Naive thymus-derived CD8-positive, alpha-beta T cell (primary cell): ENCODE results near the gene AFDN. TPM values are rescaled to one million over a fixed set of nuclear protein-coding genes. Genes with fewer than 3 reads are reported as not detected.
"Not testable (repeated sequence)": the region's sequence is repeated elsewhere in the genome, so short reads cannot be mapped to it uniquely, and the experiment has no call there.

Experiments used
- ATAC-seq, 2 donors: fragments of 150-1000 bp; cut with Tn5 transposase in 1 of 2; sonication (Bioruptor Pico), chemical (Tn5 transposase) in 1 of 2; 1 replicate in 1 of 2; 2 replicates in 1 of 2; pipeline ENCODE4 v1.10.0; 2021; ENCODE audit warnings: mild to moderate bottlenecking in 2 of 2, moderate library complexity in 2 of 2
- POLR2A ChIA-PET: fragments of 350-600 bp; sonication (Branson Sonifier 250); formaldehyde crosslinking; loops from one replicate; lab custom pipeline; 2021; ENCODE audit warnings: antibody characterized with exemption; lab: Charles Lee
- DNase-seq, 10 donors: peaks; one replicate each; pipeline versions ENCODE4 v3.0.0 to v3.0.0-alpha.2; 2020 to 2022
- H3K27ac Mint-ChIP-seq, 10 donors: one replicate each; pipeline ENCODE4 v1.8.0; 2020 to 2022; ENCODE audit warnings: mild to moderate bottlenecking in 10 of 10, mixed read lengths in 10 of 10, moderate library complexity in 4 of 10, inconsistent platforms in 1 of 10
- H3K27me3 Mint-ChIP-seq, 5 donors: one replicate each; pipeline ENCODE4 v1.8.0; 2021 to 2022; ENCODE audit warnings: mixed read lengths in 5 of 5
- H3K36me3 Mint-ChIP-seq, 3 donors: one replicate each; pipeline ENCODE4 v1.8.0; 2020 to 2022; ENCODE audit warnings: mixed read lengths in 3 of 3, mild to moderate bottlenecking in 2 of 3, inconsistent platforms in 1 of 3
- H3K4me1 Mint-ChIP-seq, 4 donors: one replicate each; pipeline ENCODE4 v1.8.0; 2021 to 2022; ENCODE audit warnings: mixed read lengths in 4 of 4
- H3K4me3 Mint-ChIP-seq, 10 donors: one replicate each; pipeline ENCODE4 v1.8.0; 2020 to 2022; ENCODE audit warnings: mild to moderate bottlenecking in 10 of 10, mixed read lengths in 10 of 10, moderate library complexity in 6 of 10, inconsistent platforms in 1 of 10
- H3K9me3 Mint-ChIP-seq, 9 donors: one replicate each; pipeline ENCODE4 v1.8.0; 2020 to 2022; ENCODE audit warnings: mixed read lengths in 9 of 9, mild to moderate bottlenecking in 3 of 9, inconsistent platforms in 1 of 9, moderate library complexity in 1 of 9
- polyA plus RNA-seq, 3 donors: library from polyadenylated mRNA; unstranded; fragments of 300-500 nt; fragmentation: Illumina TruSeq; gene quantifications; one replicate each; pipeline ENCODE4 v1.2.3, GENCODE V29; 2021
- total RNA-seq, 8 experiments: library from RNA in 2 of 8; stranded (reverse) in 2 of 8; gene quantifications; one replicate each; pipeline ENCODE4 v1.2.3 and lab custom pipeline; 2021 to 2026

AFDN gene
- total and polyA plus RNA-seq, 5 experiments from 2014 or later: 0.46 to 9.6 (median 5.3) TPM; not detected in 1

- H3K9me3 Mint-ChIP-seq: no peaks in the 10 kb centered on the region
- DNase-seq: no peak
- no peak for ATAC-seq
- H3K4me1 Mint-ChIP-seq: peaks cover 0 to 4% (median 0%) of the 10 kb centered on the region in 4 donors
- POLR2A ChIA-PET: no interaction called here
- H3K36me3 Mint-ChIP-seq: peaks cover 0 to 11% (median 4%) of the 10 kb centered on the region in 3 donors
- H3K27ac Mint-ChIP-seq: no peak overlapping the region
- peaks cover 0 to 7% (median 0%) of the 10 kb centered on the region in 5 donors for H3K27me3 Mint-ChIP-seq
- no peak overlapping the region for H3K4me3 Mint-ChIP-seq
These were observed 139.2 kb downstream of the AFDN start for GRCh38 chr6:167965592-167966539.

- peaks cover 0 to 11% (median 4%) of the 10 kb centered on the region in 3 donors for H3K36me3 Mint-ChIP-seq
These were observed 139.8 kb downstream of the AFDN start for GRCh38 chr6:167966540-167966905.

GRCh38 chr6:167968091-167968490, 141.4 kb downstream of the AFDN start:
- Mint-ChIP-seq H3K4me3 (no peak overlapping the region), H3K27me3 (peaks cover 0 to 3% (median 0%) of the 10 kb centered on the region in 5 donors), H3K4me1 (peaks cover 0 to 4% (median 0%) of the 10 kb centered on the region in 4 donors), H3K9me3 (no peaks in the 10 kb centered on the region), H3K36me3 (peaks cover 0 to 8% (median 0%) of the 10 kb centered on the region in 3 donors), H3K27ac (no peak overlapping the region)
- ATAC-seq (no peak), DNase-seq (no peak)
- POLR2A ChIA-PET: no interaction called here

More at GRCh38 chr6:167966540-167966905, 139.8 kb downstream of the AFDN start:
- Mint-ChIP-seq H3K4me3 (no peak overlapping the region), H3K4me1 (peaks cover 0 to 4% (median 0%) of the 10 kb centered on the region in 4 donors), H3K9me3 (no peaks in the 10 kb centered on the region), H3K27me3 (peaks cover 0 to 3% (median 0%) of the 10 kb centered on the region in 5 donors), H3K27ac (no peak overlapping the region)
- DNase-seq (no peak), ATAC-seq (no peak)
- POLR2A ChIA-PET: no interaction called here

- Mint-ChIP-seq H3K27ac (no peak overlapping the region), H3K36me3 (peaks cover 0 to 8% (median 0%) of the 10 kb centered on the region in 3 donors), H3K4me1 (peaks cover 0 to under 1% (median 0%) of the 10 kb centered on the region in 4 donors), H3K4me3 (no peak overlapping the region), H3K9me3 (no peaks in the 10 kb centered on the region), H3K27me3 (peaks cover 0 to 11% (median 0%) of the 10 kb centered on the region in 5 donors)
- ATAC-seq: no peak
- DNase-seq: no peak
- POLR2A ChIA-PET: no interaction called here
These were observed 143.5 kb downstream of the AFDN start for GRCh38 chr6:167970230-167970629.

GRCh38 chr6:167972193-167972592, 145.5 kb downstream of the AFDN start:
- Mint-ChIP-seq H3K9me3 (peaks cover 0 to 2% (median 0%) of the 10 kb centered on the region in 9 donors), H3K27me3 (peaks cover 0 to 12% (median 0%) of the 10 kb centered on the region in 5 donors), H3K36me3 (peaks cover 0 to 3% (median 0%) of the 10 kb centered on the region in 3 donors), H3K4me3 (no peak overlapping the region), H3K27ac (no peak overlapping the region), H3K4me1 (no peaks in the 10 kb centered on the region)
- DNase-seq (no peak), ATAC-seq (no peak)
- POLR2A ChIA-PET: no interaction called here

GRCh38 chr6:167973148-167973885, 146.6 kb downstream of the AFDN start:
- H3K27me3 Mint-ChIP-seq: peaks cover 0 to 12% (median 2%) of the 10 kb centered on the region in 5 donors
- H3K4me1 Mint-ChIP-seq: no peaks in the 10 kb centered on the region
- H3K9me3 Mint-ChIP-seq: peaks cover 0 to 2% (median 0%) of the 10 kb centered on the region in 9 donors
- ATAC-seq (no peak), DNase-seq (no peak)
- H3K4me3 Mint-ChIP-seq: no peak overlapping the region
- POLR2A ChIA-PET: no interaction called here
- peak overlapping the region in 1 of 10 donors; percentile 27 for H3K27ac Mint-ChIP-seq
- peaks cover 0 to 3% (median 0%) of the 10 kb centered on the region in 3 donors for H3K36me3 Mint-ChIP-seq

- H3K4me1 Mint-ChIP-seq: no peaks in the 10 kb centered on the region
- H3K36me3 Mint-ChIP-seq: peaks cover 0 to 3% (median 0%) of the 10 kb centered on the region in 3 donors
- POLR2A ChIA-PET: no interaction called here
- ATAC-seq (no peak), DNase-seq (no peak)
- H3K27ac Mint-ChIP-seq: no peak overlapping the region
- H3K27me3 Mint-ChIP-seq: peaks cover 0 to 14% (median 2%) of the 10 kb centered on the region in 5 donors
- H3K9me3 Mint-ChIP-seq: peaks cover 0 to 2% (median 0%) of the 10 kb centered on the region in 9 donors
- H3K4me3 Mint-ChIP-seq: no peak overlapping the region
These were observed 148.1 kb downstream of the AFDN start for GRCh38 chr6:167974640-167975344.

GRCh38 chr6:167975458-167975857, 148.7 kb downstream of the AFDN start:
- no peak for DNase-seq
- POLR2A ChIA-PET: no interaction called here
- H3K27me3 Mint-ChIP-seq: peaks cover 0 to 18% (median 2%) of the 10 kb centered on the region in 5 donors

GRCh38 chr6:167976116-167976657, 149.5 kb downstream of the AFDN start:
- ATAC-seq, H3K27ac Mint-ChIP-seq, DNase-seq, H3K4me1 Mint-ChIP-seq, H3K36me3 Mint-ChIP-seq, H3K9me3 Mint-ChIP-seq, POLR2A ChIA-PET, H3K4me3 Mint-ChIP-seq: not testable (repeated sequence)
- H3K27me3 Mint-ChIP-seq: peaks cover 0 to 18% (median 3%) of the 10 kb centered on the region in 5 donors

More at GRCh38 chr6:167975458-167975857, 148.7 kb downstream of the AFDN start:
- no peak for ATAC-seq
- H3K9me3 Mint-ChIP-seq: peaks cover 0 to 2% (median 0%) of the 10 kb centered on the region in 9 donors
- no peaks in the 10 kb centered on the region for H3K4me1 Mint-ChIP-seq
- no peak overlapping the region for H3K4me3 Mint-ChIP-seq
- no peak overlapping the region for H3K27ac Mint-ChIP-seq
- no peaks in the 10 kb centered on the region for H3K36me3 Mint-ChIP-seq

GRCh38 chr6:167976708-167977107, 150.0 kb downstream of the AFDN start:
- no peak overlapping the region for H3K27ac Mint-ChIP-seq
- no peak for ATAC-seq

GRCh38 chr6:167977717-167978467, 151.2 kb downstream of the AFDN start:
- no peak overlapping the region for H3K4me3 Mint-ChIP-seq
- no peaks in the 10 kb centered on the region for H3K36me3 Mint-ChIP-seq
- peaks cover 0 to 2% (median 0%) of the 10 kb centered on the region in 9 donors for H3K9me3 Mint-ChIP-seq
- H3K27me3 Mint-ChIP-seq: peaks cover 0 to 18% (median 3%) of the 10 kb centered on the region in 5 donors
- H3K27ac Mint-ChIP-seq: no peak overlapping the region
- ATAC-seq (no peak), DNase-seq (no peak)
- no peaks in the 10 kb centered on the region for H3K4me1 Mint-ChIP-seq
- POLR2A ChIA-PET: no interaction called here

More at GRCh38 chr6:167976708-167977107, 150.0 kb downstream of the AFDN start:
- peaks cover 0 to 2% (median 0%) of the 10 kb centered on the region in 9 donors for H3K9me3 Mint-ChIP-seq
- no peaks in the 10 kb centered on the region for H3K4me1 Mint-ChIP-seq
- H3K36me3 Mint-ChIP-seq: no peaks in the 10 kb centered on the region
- POLR2A ChIA-PET: no interaction called here
- DNase-seq: no peak
- H3K4me3 Mint-ChIP-seq: no peak overlapping the region
- peaks cover 0 to 18% (median 3%) of the 10 kb centered on the region in 5 donors for H3K27me3 Mint-ChIP-seq
